ENCODE data around the gene PDSS2. TPM values are rescaled to one million over a fixed set of nuclear protein-coding genes. Genes with fewer than 3 reads are reported as not detected.
A peak's percentile ranks its signal among the peaks of the same experiment; 100 is the strongest.

Gene PDSS2
- total RNA-seq, 6 experiments from 2014 or later = 13.3 to 16.9 (median 14.6) TPM

DNA sequence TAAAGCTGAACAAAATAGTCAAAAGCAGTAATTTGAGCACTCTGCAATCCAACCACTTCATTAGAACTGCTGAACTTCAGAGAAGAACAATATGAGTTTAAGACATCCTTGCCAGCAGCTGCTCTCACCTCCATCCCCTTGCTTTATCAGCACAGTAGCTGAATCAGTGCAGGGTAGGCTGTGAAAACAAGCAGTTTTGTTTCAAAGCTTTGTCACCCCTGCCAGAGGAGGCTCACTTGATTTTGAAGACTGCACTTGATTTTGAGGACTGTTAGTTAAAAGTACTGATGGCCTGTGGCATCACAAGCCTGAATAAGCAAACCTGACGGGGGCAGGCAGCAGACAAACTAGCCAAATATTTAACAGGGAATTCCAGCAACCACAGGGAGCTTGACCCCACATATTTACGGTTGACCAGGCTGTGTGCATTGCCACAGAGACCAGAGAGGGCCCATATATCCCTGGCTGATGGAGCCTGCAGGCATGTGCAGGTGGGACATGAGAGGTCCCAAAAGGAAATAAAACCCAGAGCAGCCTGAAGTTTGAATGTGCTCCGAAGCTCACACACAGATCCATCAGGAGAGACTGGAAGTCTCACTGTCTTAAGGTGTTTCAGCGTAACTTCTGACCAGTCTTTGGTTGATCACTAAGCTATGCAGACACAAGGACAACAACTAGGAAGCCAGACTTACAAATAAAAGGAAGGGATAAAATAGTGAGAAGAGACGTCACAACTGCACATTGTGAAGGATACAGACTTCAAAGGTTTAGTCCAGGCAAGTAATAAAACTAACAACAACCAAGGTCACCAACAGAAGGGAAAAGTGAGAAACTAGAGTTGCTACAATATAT lies 97.4 kb downstream of the PDSS2 start:
- Mint-ChIP-seq H3K9me3 (peaks cover 8% of the 10 kb centered on the region), H3K4me1 (ENCODE audit: low read depth) (peaks cover 19% of the 10 kb centered on the region), H3K36me3 (ENCODE audit: low read depth) (peaks cover 16% of the 10 kb centered on the region), H3K27ac (0 out of 2 replicates have a peak overlapping the region, but pooled peaks have one; percentile 20), H3K27me3 (ENCODE audit: insufficient read depth) (no peaks in the 10 kb centered on the region), H3K4me3 (no peak overlapping the region)
- DNase-seq = peak; percentile 71
- TF ChIP-seq, protein P1, sequence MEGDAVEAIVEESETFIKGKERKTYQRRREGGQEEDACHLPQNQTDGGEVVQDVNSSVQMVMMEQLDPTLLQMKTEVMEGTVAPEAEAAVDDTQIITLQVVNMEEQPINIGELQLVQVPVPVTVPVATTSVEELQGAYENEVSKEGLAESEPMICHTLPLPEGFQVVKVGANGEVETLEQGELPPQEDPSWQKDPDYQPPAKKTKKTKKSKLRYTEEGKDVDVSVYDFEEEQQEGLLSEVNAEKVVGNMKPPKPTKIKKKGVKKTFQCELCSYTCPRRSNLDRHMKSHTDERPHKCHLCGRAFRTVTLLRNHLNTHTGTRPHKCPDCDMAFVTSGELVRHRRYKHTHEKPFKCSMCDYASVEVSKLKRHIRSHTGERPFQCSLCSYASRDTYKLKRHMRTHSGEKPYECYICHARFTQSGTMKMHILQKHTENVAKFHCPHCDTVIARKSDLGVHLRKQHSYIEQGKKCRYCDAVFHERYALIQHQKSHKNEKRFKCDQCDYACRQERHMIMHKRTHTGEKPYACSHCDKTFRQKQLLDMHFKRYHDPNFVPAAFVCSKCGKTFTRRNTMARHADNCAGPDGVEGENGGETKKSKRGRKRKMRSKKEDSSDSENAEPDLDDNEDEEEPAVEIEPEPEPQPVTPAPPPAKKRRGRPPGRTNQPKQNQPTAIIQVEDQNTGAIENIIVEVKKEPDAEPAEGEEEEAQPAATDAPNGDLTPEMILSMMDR (IDR thresholded peaks at IDR 0.05) = no peak

DNA sequence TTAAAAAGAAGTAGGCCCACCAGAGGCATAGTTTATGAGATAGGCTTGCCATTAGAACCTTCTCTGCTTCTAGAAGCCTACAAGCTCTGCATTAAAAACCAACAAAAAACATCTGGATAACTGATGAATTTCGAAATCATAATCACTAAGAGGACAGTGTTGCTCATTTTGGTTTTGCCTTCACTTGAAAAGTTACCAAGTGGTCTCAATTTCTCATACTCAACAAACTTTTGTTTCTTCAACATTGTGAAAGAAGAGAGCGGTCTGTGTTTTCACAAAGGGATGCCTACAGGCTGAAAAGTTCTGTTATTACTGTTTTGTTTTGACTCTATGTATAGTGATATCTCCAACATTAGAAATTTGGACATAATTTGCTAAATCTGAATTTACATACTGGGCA lies 98.9 kb downstream of the PDSS2 start:
- TF ChIP-seq, protein P1 (IDR thresholded peaks at IDR 0.05) = no peak
- Mint-ChIP-seq H3K36me3 (ENCODE audit: low read depth) (peaks cover 16% of the 10 kb centered on the region), H3K4me3 (no peak overlapping the region), H3K9me3 (peaks cover 8% of the 10 kb centered on the region), H3K27me3 (ENCODE audit: insufficient read depth) (no peaks in the 10 kb centered on the region), H3K27ac (no peak overlapping the region), H3K4me1 (ENCODE audit: low read depth) (peaks cover 19% of the 10 kb centered on the region)
- no peak for DNase-seq

DNA sequence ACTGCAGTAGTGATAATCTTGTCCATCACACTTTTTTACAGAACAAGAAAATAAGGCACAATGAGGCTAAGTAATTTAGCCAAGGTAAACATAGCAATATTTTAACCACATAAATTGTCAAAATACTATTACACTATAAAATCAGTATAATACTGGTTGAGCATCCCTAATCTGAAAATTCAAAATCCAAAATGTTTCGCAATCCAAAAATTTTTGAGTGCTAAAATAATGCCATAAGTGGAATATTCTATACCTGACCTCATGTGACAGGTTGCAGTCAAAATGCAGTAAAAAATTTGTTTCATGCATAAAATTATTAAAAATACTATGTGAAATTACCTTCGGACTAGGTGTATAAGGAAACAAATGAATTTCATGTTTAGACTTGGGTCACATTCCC lies 101.5 kb downstream of the PDSS2 start:
- H3K4me1 Mint-ChIP-seq (ENCODE audit: low read depth) = peaks cover 23% of the 10 kb centered on the region
- no peaks in the 10 kb centered on the region for H3K27me3 Mint-ChIP-seq (ENCODE audit: insufficient read depth)
- H3K4me3 Mint-ChIP-seq = no peak overlapping the region
- TF ChIP-seq, protein P1 (IDR thresholded peaks at IDR 0.05) = no peak
- H3K9me3 Mint-ChIP-seq = peaks cover 3% of the 10 kb centered on the region
- no peak overlapping the region for H3K27ac Mint-ChIP-seq
- H3K36me3 Mint-ChIP-seq (ENCODE audit: low read depth) = peaks cover 8% of the 10 kb centered on the region
- no peak for DNase-seq

DNA sequence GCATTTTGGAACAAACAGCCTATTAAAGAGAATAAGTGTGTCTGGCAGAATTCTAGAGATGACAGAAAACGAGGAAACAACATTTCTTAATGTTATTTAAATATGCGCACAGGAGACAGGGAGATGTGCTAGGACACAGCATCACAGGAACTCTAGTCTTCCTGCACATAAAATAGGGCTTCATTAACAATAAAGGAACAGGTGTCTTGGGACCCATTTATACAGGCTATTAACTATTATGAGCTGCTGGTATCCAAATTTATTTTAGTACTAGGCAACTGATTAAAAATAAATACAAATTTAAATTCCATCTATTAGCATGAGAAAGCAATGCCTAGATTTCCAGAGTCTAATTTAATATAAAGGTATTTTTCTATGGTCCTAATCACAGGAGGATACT lies 102.3 kb downstream of the PDSS2 start:
- Mint-ChIP-seq H3K36me3 (ENCODE audit: low read depth) (no peaks in the 10 kb centered on the region; the same call in 1 of the 2 replicates), H3K27ac (no peak overlapping the region), H3K4me3 (no peak overlapping the region), H3K9me3 (no peaks in the 10 kb centered on the region), H3K27me3 (ENCODE audit: insufficient read depth) (no peaks in the 10 kb centered on the region), H3K4me1 (ENCODE audit: low read depth) (peaks cover 15% of the 10 kb centered on the region)
- TF ChIP-seq, protein P1 (IDR thresholded peaks at IDR 0.05) = no peak
- DNase-seq = no peak

DNA sequence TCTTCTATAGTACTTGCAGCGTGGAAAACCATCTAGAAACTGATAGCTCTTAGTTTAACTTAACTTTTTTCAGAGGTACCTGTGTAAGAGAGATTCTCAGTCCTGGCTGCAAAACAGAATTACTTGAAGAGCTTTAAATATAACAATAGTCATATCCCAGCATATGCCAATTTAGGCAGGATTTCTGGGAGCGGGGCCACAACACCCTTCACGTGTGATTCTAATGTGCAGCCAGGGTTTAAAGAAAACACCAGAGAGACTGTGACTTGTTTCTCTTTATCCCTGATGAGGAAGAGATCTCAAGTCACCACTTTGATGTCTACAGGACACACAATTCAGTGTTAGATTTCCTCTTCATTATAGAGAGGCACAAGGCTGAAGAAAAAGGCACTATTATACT lies 103.7 kb downstream of the PDSS2 start:
- H3K4me1 Mint-ChIP-seq (ENCODE audit: low read depth) = peaks cover 6% of the 10 kb centered on the region; the same call in 1 of the 2 replicates
- no peaks in the 10 kb centered on the region for H3K27me3 Mint-ChIP-seq (ENCODE audit: insufficient read depth)
- TF ChIP-seq, protein P1 (IDR thresholded peaks at IDR 0.05) = no peak
- no peak overlapping the region for H3K4me3 Mint-ChIP-seq
- no peaks in the 10 kb centered on the region for H3K36me3 Mint-ChIP-seq (ENCODE audit: low read depth)
- H3K9me3 Mint-ChIP-seq = no peaks in the 10 kb centered on the region
- no peak overlapping the region for H3K27ac Mint-ChIP-seq
- DNase-seq = no peak

Measured in HFFc6 (cell line).